GM19035 (cell line): Measurements from ENCODE around the gene APLF.
A peak's percentile ranks its signal among the peaks of the same experiment; 100 is the strongest.
"Not testable (repeated sequence)": the region's sequence is repeated elsewhere in the genome, so short reads cannot be mapped to it uniquely, and the experiment has no call there.

ENCODE experiments used
- ATAC-seq: cut with Tn5 transposase; IDR thresholded peaks from one replicate; pipeline ENCODE4 v1.9.1; 2021; ENCODE audit not compliant: unreplicated experiment

Gene APLF

GRCh38 chr2:68438455-68439303 lies 28.7 kb upstream of the APLF start:
- no peak for ATAC-seq

DNA sequence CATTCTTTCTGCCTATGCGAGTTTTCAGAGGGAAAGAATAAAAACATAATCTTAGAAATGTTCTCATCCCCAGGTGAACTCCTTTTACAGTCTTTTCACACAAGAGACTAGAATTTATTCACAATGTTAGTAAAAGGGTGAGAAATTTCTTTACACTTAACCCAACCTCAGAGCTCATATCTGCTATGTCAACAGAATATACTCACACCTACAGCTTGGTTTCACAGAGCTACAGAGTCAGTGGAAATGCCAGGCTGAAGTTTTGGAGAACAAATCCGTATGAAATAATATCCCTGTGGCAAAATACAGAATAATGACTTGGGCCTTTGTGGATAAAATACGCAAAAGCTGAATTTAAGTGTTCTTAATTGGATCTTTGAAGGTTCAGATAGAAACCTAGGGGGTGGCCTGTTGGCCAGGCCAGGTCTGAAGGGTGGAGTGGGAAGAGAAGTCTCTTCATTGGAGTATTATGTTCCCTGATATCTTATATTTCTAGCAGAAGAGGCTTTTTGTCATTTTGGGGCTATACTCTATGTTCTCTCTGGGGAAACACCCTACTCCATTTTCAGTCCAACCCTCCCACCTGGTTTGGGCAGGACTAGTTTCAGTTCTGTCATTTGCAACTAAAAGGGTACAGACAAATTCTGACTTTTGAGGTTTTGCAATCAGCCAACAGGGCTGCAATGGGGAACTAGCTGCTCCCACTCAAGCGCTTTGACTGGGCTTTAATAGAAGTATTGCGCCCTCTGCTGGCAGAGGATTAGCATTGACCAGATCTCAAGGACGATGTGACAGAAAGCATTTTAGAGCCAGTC lies 26.0 kb upstream of the APLF start:
- peak; percentile 97 for ATAC-seq

DNA sequence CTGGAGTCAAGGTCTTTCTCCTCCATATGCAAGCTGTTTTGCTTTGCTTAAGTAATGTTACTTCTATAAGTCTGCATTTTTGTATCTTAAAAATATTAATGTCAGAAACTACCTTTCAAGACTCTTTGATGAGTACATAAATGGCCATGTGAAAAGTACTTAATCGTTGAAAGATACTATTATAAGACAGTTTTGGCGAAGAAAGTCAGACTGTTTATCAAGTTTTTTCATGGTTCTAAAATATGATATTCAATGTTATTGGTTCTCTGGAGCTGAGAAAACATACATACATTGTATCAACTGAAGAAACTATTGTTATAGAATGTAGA lies 25.4 kb upstream of the APLF start:
- ATAC-seq, result no peak

DNA sequence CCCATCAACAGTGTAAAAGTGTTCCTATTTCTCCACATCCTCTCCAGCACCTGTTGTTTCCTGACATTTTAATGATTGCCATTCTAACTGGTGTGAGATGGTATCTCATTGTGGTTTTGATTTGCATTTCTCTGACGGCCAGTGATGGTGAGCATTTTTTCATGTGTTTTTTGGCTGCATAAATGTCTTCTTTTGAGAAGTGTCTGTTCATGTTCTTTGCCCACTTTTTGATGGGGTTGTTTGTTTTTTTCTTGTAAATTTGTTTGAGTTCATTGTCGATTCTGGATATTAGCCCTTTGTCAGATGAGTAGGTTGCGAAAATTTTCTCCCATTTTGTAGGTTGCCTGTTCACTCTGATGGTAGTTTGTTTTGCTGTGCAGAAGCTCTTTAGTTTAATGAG lies 21.0 kb upstream of the APLF start:
- ATAC-seq, result not testable (repeated sequence)

DNA sequence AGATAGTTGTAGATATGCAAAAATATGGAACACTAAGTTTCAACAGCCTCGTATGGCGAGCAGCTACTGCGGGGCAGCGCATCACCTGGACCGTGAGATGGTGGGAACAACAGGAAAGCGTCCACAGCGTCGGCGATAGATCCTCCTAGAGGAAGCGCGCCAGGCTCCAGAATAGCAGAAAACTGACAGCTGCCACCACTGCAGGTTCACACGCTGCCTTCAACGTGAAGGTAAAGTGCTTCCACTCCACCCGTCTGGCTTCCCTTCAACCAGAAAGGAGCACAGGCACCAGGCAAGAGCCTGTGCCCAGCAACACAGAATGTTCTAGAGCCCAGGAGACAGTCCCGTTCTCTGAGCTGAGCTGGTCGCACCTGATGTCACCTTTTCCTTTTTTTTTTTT lies 20.3 kb upstream of the APLF start:
- ATAC-seq, result no peak

- no peak for ATAC-seq
Measured at GRCh38 chr2:68448671-68449653, 18.4 kb upstream of the APLF start.

GRCh38 chr2:68452158-68452900 lies 15.1 kb upstream of the APLF start:
- no peak for ATAC-seq

- ATAC-seq, result no peak
Measured at GRCh38 chr2:68453761-68454360, 13.5 kb upstream of the APLF start.

GRCh38 chr2:68454719-68455118 lies 12.7 kb upstream of the APLF start:
- ATAC-seq, result no peak

- no peak for ATAC-seq
Measured at GRCh38 chr2:68456198-68456597, 11.2 kb upstream of the APLF start.

GRCh38 chr2:68458981-68459380 lies 8.4 kb upstream of the APLF start:
- ATAC-seq, result no peak

DNA sequence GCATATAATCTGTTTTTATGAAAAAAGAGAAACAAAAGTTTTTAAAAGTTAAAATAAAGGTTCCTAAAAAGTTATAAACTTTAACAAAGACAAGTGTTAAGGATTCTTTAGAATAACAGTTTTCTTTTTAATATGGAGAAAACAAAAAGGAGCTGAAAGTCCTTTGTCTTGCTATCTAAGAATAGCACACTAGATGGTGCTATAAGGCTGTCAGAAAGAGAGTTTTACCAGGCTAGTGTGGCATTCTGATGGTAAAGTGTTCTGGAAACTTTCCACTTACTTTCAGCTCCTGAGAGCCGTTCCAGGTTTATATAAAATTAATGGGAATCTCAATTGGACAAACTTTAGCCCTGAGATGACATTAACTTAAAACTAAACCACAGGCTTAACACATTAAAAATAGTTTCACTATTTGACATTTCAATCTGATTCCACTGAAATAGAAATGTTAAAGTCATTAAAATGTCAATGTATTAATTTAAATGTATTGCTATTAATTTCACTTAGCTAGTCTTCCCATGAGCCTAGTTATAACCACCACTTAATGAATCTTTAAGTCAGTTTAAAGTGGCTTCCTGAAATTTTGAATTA lies 4.0 kb upstream of the APLF start:
- ATAC-seq, result no peak

DNA sequence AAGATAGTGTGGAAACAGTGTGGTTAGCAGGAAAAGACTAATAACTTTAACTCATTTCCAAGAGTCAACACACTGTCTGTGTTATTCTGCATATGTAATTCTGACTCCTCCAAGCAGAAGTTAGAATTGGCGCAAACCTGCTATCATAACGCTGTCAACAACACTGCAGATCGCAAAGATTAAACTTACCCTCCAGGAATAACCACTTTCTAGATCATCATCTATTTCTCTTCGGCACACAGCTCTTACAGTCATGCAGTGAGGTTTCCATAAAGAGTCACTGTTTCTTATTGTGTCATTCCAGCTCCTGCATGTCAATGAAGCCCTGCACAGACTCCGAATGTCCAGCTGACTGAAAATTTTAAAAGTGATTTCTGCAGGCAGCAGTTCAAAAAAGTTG lies 2.7 kb upstream of the APLF start:
- no peak for ATAC-seq

DNA sequence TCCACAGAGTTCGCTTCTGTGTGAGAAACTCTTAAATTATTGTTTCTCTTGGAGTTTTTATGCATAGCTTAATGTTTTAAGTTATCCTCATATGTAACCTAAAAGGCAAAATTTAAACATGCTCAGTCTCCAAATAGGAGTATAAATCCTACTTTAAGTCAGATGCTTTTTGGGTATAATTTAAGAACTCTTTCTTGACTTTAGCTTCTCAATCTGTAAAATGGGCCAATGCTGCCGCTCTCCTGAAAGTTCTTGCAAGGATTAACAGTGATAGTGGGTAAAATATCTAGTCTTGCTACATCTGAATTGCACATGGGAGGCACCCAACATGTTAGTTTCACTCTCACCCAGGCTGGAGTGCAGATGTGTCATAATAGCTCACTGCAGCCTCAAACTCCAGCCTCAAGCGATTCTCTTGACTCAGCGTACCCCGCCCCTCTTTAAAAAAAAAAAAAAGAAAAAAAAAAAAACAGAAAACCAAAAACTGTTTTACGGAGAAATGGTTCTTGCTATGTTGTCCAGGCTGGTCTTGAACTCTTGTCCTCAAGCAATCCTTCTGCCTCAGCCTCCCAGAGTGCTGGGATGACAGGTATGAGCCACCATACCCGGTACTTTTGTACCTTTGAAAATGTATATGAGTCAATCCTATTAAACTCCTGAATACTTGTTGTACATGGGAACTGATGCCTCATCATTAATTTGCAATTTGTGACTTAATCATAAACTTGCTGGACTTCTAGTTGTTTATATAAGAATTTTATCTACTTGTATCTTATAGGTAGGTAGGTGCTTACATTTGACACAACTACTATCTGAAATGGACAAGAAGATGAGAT lies 2.1 kb upstream of the APLF start:
- no peak for ATAC-seq

- ATAC-seq, result no peak
Measured at GRCh38 chr2:68466361-68466777, 1.0 kb upstream of the APLF start.

DNA sequence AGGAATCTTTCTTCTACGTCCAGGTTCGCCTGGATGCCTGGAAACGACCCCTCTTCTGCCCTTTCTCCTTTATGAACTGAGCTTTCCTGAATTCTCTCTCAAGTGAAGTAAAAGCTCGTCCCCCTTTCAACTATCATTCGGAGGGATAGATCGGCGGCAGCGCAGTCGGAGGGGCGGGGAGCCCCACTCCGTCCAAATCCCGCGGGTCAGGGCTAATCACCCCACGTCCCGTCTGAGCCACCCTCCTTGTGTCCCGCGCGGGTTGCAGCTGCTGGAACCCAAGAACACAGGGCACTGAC lies 658 bp upstream of the APLF start:
- no peak for ATAC-seq

DNA sequence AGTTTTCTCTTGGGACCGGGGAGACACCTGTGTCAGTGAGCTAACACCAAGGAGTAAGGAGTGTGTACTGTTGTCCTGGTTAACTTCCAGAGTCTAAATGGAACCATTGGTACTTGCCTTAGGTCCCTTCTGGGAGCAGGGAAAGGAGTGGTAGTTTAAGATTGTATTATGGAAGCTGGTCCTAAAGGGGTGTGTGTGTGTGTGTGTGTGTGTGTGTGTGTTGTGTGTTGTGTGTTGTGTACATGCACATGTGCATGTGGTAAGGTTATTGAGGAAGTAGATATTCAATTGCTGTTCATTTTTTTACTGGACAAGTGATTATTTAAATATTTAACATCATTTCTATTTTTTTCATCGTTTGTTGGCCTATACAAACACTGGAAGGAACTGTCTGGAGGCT lies 1.4 kb downstream of the APLF start:
- no peak for ATAC-seq

DNA sequence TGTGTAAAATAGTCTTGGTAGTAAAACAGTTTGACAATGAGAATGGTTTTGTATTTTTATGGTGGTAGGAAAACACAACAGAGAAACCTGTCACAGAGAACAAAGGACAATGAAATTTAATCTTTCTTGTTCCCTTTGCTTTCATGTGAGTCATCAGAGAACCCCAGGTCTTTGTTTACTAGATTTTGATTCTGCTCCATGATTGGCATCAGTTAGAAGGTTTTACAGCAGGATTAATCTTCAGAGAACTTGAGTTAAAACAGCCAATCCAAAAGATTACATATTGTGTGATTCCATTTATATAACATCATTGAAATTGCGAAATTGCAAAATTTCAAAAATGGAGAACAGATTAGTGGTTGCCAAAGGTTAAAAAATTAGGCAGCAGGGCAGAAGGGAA lies 2.5 kb downstream of the APLF start:
- no peak for ATAC-seq

DNA sequence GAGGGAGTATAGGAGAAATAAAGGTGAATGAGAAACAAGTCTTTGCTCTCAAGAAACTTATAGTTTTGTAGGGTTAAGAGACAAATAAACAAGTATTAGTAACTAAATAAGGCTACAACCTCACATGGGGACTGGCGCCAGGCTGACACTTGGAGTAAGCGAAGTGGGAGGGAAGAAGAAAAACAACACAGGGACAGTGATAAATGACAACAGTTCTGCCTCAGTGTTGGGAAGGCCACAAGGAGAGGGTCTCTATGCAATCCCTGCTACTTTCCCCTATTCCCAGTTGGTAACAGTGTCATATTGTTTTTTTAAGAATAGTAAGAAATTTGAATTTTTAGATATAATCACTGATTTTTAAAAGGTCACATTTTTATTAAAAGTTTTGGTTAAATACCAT lies 4.0 kb downstream of the APLF start:
- no peak for ATAC-seq
